Medulla oblongata (tissue), 1 donor: Measurements from ENCODE around the gene ABL1.
A peak's percentile ranks its signal among the peaks of the same experiment; 100 is the strongest.

Experiments
- DNase-seq: peaks from one replicate; pipeline ENCODE4 v3.0.0-alpha.2; 2015; ENCODE audit errors: extremely low spot score

ABL1 gene

GRCh38 chr9:130931508-130932254 is 96.6 kb downstream of the ABL1 start:
- DNase-seq, result no peak

GRCh38 chr9:130932255-130933079 is 97.4 kb downstream of the ABL1 start:
- no peak for DNase-seq

- no peak for DNase-seq
These were observed 98.3 kb downstream of the ABL1 start for GRCh38 chr9:130933114-130934046.

GRCh38 chr9:130934246-130934645 is 99.2 kb downstream of the ABL1 start:
- no peak for DNase-seq

- no peak for DNase-seq
These were observed 99.9 kb downstream of the ABL1 start for GRCh38 chr9:130934702-130935647.

GRCh38 chr9:130935648-130936271 is 100.7 kb downstream of the ABL1 start:
- DNase-seq, result no peak

- DNase-seq, result peak; percentile 30
These were observed 101.4 kb downstream of the ABL1 start for GRCh38 chr9:130936285-130937117.
